Stimulated activated CD4-positive, alpha-beta T cell treated with anti-CD3 and anti-CD28 coated beads, TNF-alpha, amount 100 ng/mL, for 1 hour (primary cell): ENCODE data around the gene MOB1B.
"Not testable (repeated sequence)": the region's sequence is repeated elsewhere in the genome, so short reads cannot be mapped to it uniquely, and the experiment has no call there.

Source experiments
- DNase-seq, 3 donors: peaks; one replicate each; pipeline ENCODE4 v3.0.0-alpha.2; 2020; ENCODE audit warnings: low read depth in 3 of 3, low spot score in 1 of 3

The MOB1B gene

GRCh38 chr4:70948665-70949260 lies 46.6 kb downstream of the MOB1B start:
- DNase-seq, result no peak

GRCh38 chr4:70954032-70954431 lies 51.9 kb downstream of the MOB1B start:
- DNase-seq, result no peak

GRCh38 chr4:70956549-70957210 lies 54.5 kb downstream of the MOB1B start:
- no peak for DNase-seq

- no peak for DNase-seq
These were observed 56.5 kb downstream of the MOB1B start for GRCh38 chr4:70958681-70959080.

- DNase-seq, result no peak
These were observed 66.9 kb downstream of the MOB1B start for GRCh38 chr4:70969076-70969475.

- no peak for DNase-seq
These were observed 74.1 kb downstream of the MOB1B start for GRCh38 chr4:70976252-70976651.

GRCh38 chr4:70979445-70980008 lies 77.4 kb downstream of the MOB1B start:
- no peak for DNase-seq

GRCh38 chr4:70980196-70980595 lies 78.0 kb downstream of the MOB1B start:
- DNase-seq, result no peak

GRCh38 chr4:70984106-70984505 lies 81.9 kb downstream of the MOB1B start:
- DNase-seq, result no peak

- DNase-seq, result no peak
These were observed 82.4 kb downstream of the MOB1B start for GRCh38 chr4:70984589-70984988.

- DNase-seq, result no peak
These were observed 89.4 kb downstream of the MOB1B start for GRCh38 chr4:70991596-70991995.

- no peak for DNase-seq
These were observed 90.3 kb downstream of the MOB1B start for GRCh38 chr4:70992391-70992881.

GRCh38 chr4:70993181-70994068 lies 91.3 kb downstream of the MOB1B start, which contains the start of gene DCK:
TSS of gene DCK (plus strand) at chr4:70993649. CDS start at chr4:70993836, 187 bp downstream.
- peak; percentile 56 to 76 (median 63) for DNase-seq

GRCh38 chr4:70994069-70994366 lies 91.8 kb downstream of the MOB1B start:
- DNase-seq, result no peak

- no peak for DNase-seq
These were observed 92.4 kb downstream of the MOB1B start for GRCh38 chr4:70994387-70995099.

- DNase-seq, result no peak
These were observed 93.8 kb downstream of the MOB1B start for GRCh38 chr4:70996018-70996360.

- no peak for DNase-seq
These were observed 94.9 kb downstream of the MOB1B start for GRCh38 chr4:70997036-70997435.

- DNase-seq, result no peak
These were observed 95.4 kb downstream of the MOB1B start for GRCh38 chr4:70997546-70997945.

- not testable (repeated sequence) for DNase-seq
These were observed 97.5 kb downstream of the MOB1B start for GRCh38 chr4:70999639-71000038.

- not testable (repeated sequence) for DNase-seq
These were observed 99.2 kb downstream of the MOB1B start for GRCh38 chr4:71001363-71001762.

GRCh38 chr4:71004281-71004851 lies 102.2 kb downstream of the MOB1B start:
- DNase-seq, result peak in 1 of 3 donors; percentile 31
